HUES6 (cell line): ENCODE results near the gene RCOR1.
"Not testable (repeated sequence)": the region's sequence is repeated elsewhere in the genome, so short reads cannot be mapped to it uniquely, and the experiment has no call there.

Source experiments
- H3K27ac ChIP-seq: 2 replicates; pipeline ENCODE4 v1.7.0; 2013; ENCODE audit warnings: low read depth, mild to moderate bottlenecking, low read length, inconsistent platforms
- H3K27me3 ChIP-seq: 2 replicates; pipeline ENCODE4 v1.6.1; 2013; ENCODE audit warnings: low read length; ENCODE audit not compliant: control insufficient read depth, insufficient read depth
- H3K36me3 ChIP-seq: 2 replicates; pipeline ENCODE4 v1.6.1; 2013; ENCODE audit warnings: low read length; ENCODE audit not compliant: control insufficient read depth, insufficient read depth
- H3K4me1 ChIP-seq: 2 replicates; pipeline ENCODE4 v1.6.1; 2013; ENCODE audit warnings: low read length; ENCODE audit not compliant: control insufficient read depth, insufficient read depth
- H3K4me3 ChIP-seq: 2 replicates; pipeline ENCODE4 v1.5.1; 2013; ENCODE audit warnings: low read depth, low read length
- H3K9ac ChIP-seq: one replicate; pipeline ENCODE4 v1.6.1; 2013; ENCODE audit warnings: mild to moderate bottlenecking, low read length
- H3K9me3 ChIP-seq: 2 replicates; pipeline ENCODE4 v1.6.1; 2013; ENCODE audit warnings: low read depth, low read length; ENCODE audit not compliant: control insufficient read depth, insufficient read depth

The RCOR1 gene

GRCh38 chr14:102639611-102640010 lies 47.2 kb downstream of the RCOR1 start:
- not testable (repeated sequence) for H3K9ac ChIP-seq, H3K27me3 ChIP-seq, H3K4me3 ChIP-seq, H3K9me3 ChIP-seq, H3K27ac ChIP-seq, H3K36me3 ChIP-seq
- peaks cover 13% of the 10 kb centered on the region; the same call in 1 of the 2 replicates for H3K4me1 ChIP-seq

- Histone ChIP-seq H3K27me3 (no peaks in the 10 kb centered on the region), H3K27ac (no peak overlapping the region), H3K4me1 (peaks cover 28% of the 10 kb centered on the region; the same call in 1 of the 2 replicates), H3K9ac (no peak overlapping the region), H3K36me3 (no peaks in the 10 kb centered on the region), H3K4me3 (no peak overlapping the region), H3K9me3 (no peaks in the 10 kb centered on the region)
These were observed 52.1 kb downstream of the RCOR1 start for GRCh38 chr14:102644523-102644922.

- no peak overlapping the region for H3K9ac ChIP-seq
These were observed 53.4 kb downstream of the RCOR1 start for GRCh38 chr14:102645746-102646440.

GRCh38 chr14:102646615-102647014 lies 54.2 kb downstream of the RCOR1 start:
- Histone ChIP-seq H3K4me1 (peaks cover 28% of the 10 kb centered on the region; the same call in 1 of the 2 replicates), H3K9me3 (no peaks in the 10 kb centered on the region), H3K4me3 (no peak overlapping the region), H3K27me3 (no peaks in the 10 kb centered on the region), H3K9ac (no peak overlapping the region), H3K36me3 (no peaks in the 10 kb centered on the region), H3K27ac (no peak overlapping the region)

More at GRCh38 chr14:102645746-102646440, 53.4 kb downstream of the RCOR1 start:
- Histone ChIP-seq H3K4me3 (no peak overlapping the region), H3K27ac (no peak overlapping the region), H3K27me3 (no peaks in the 10 kb centered on the region), H3K4me1 (peaks cover 28% of the 10 kb centered on the region; the same call in 1 of the 2 replicates), H3K36me3 (no peaks in the 10 kb centered on the region), H3K9me3 (no peaks in the 10 kb centered on the region)

- Histone ChIP-seq H3K9ac (no peak overlapping the region), H3K4me1 (peaks cover 6% of the 10 kb centered on the region; the same call in 1 of the 2 replicates), H3K4me3 (no peak overlapping the region)
These were observed 59.7 kb downstream of the RCOR1 start for GRCh38 chr14:102652194-102652593.

GRCh38 chr14:102654298-102654697 lies 61.8 kb downstream of the RCOR1 start:
- Histone ChIP-seq H3K27ac (no peak overlapping the region), H3K4me1 (peaks cover 12% of the 10 kb centered on the region; the same call in 1 of the 2 replicates)

More at GRCh38 chr14:102652194-102652593, 59.7 kb downstream of the RCOR1 start:
- Histone ChIP-seq H3K27ac (no peak overlapping the region), H3K9me3 (peaks cover 6% of the 10 kb centered on the region; the same call in 1 of the 2 replicates), H3K27me3 (no peaks in the 10 kb centered on the region), H3K36me3 (no peaks in the 10 kb centered on the region)

GRCh38 chr14:102655137-102655536 lies 62.7 kb downstream of the RCOR1 start:
- no peaks in the 10 kb centered on the region for H3K36me3 ChIP-seq
- H3K9ac ChIP-seq, result no peak overlapping the region
- no peak overlapping the region for H3K4me3 ChIP-seq
- H3K27me3 ChIP-seq, result no peaks in the 10 kb centered on the region
- peak overlapping the region; percentile 43; the same call in 1 of the 2 replicates for H3K27ac ChIP-seq
- H3K9me3 ChIP-seq, result peaks cover 6% of the 10 kb centered on the region; the same call in 1 of the 2 replicates
- H3K4me1 ChIP-seq, result peaks cover 12% of the 10 kb centered on the region; the same call in 1 of the 2 replicates

More at GRCh38 chr14:102654298-102654697, 61.8 kb downstream of the RCOR1 start:
- Histone ChIP-seq H3K36me3 (no peaks in the 10 kb centered on the region), H3K9me3 (peaks cover 6% of the 10 kb centered on the region; the same call in 1 of the 2 replicates), H3K9ac (no peak overlapping the region), H3K4me3 (no peak overlapping the region), H3K27me3 (no peaks in the 10 kb centered on the region)

GRCh38 chr14:102659797-102660196 lies 67.3 kb downstream of the RCOR1 start:
- Histone ChIP-seq H3K4me1 (peaks cover 31% of the 10 kb centered on the region), H3K36me3 (no peaks in the 10 kb centered on the region), H3K27me3 (no peaks in the 10 kb centered on the region), H3K9me3 (no peaks in the 10 kb centered on the region), H3K4me3 (no peak overlapping the region), H3K27ac (no peak overlapping the region), H3K9ac (no peak overlapping the region)

GRCh38 chr14:102661614-102662013 lies 69.2 kb downstream of the RCOR1 start:
- Histone ChIP-seq H3K4me1 (peaks cover 25% of the 10 kb centered on the region), H3K27ac (no peak overlapping the region)

GRCh38 chr14:102662636-102663430 lies 70.4 kb downstream of the RCOR1 start:
- no peaks in the 10 kb centered on the region for H3K9me3 ChIP-seq
- H3K36me3 ChIP-seq, result no peaks in the 10 kb centered on the region
- no peaks in the 10 kb centered on the region for H3K27me3 ChIP-seq
- H3K4me3 ChIP-seq, result peak overlapping the region; percentile 30
- H3K27ac ChIP-seq, result peak overlapping the region; percentile 84
- peak overlapping the region; percentile 14 for H3K9ac ChIP-seq
- peaks cover 29% of the 10 kb centered on the region for H3K4me1 ChIP-seq

More at GRCh38 chr14:102661614-102662013, 69.2 kb downstream of the RCOR1 start:
- H3K9ac ChIP-seq, result no peak overlapping the region
- no peaks in the 10 kb centered on the region for H3K36me3 ChIP-seq
- H3K27me3 ChIP-seq, result no peaks in the 10 kb centered on the region
- no peaks in the 10 kb centered on the region for H3K9me3 ChIP-seq
- no peak overlapping the region for H3K4me3 ChIP-seq

- peak overlapping the region; percentile 84 for H3K27ac ChIP-seq
- peak overlapping the region; percentile 14 for H3K9ac ChIP-seq
- H3K36me3 ChIP-seq, result no peaks in the 10 kb centered on the region
- peak overlapping the region; percentile 30 for H3K4me3 ChIP-seq
- H3K9me3 ChIP-seq, result no peaks in the 10 kb centered on the region
- H3K27me3 ChIP-seq, result no peaks in the 10 kb centered on the region
- H3K4me1 ChIP-seq, result peaks cover 35% of the 10 kb centered on the region
These were observed 71.0 kb downstream of the RCOR1 start for GRCh38 chr14:102663440-102663839.
